ENCODE data around the gene HS3ST6. TPM values are rescaled to one million over a fixed set of nuclear protein-coding genes. Genes with fewer than 3 reads are reported as not detected.

Gene HS3ST6
- total RNA-seq, 1 experiment from 2014 or later, result not detected

- no peak overlapping the region for H3K4me2 ChIP-seq (ENCODE audit: low read length)
- no peak overlapping the region for H2AFZ ChIP-seq (ENCODE audit: low read depth, low read length, poor library complexity, severe bottlenecking)
- no peaks in the 10 kb centered on the region for H3K9me2 ChIP-seq (ENCODE audit: insufficient read depth)
- no peaks in the 10 kb centered on the region for H3K9me3 ChIP-seq (ENCODE audit: control insufficient read depth in 1 of 2, insufficient read depth in 1 of 2, low read depth in 1 of 2, low read length in 2 of 2)
- H3K9ac ChIP-seq (ENCODE audit: low read length), result no peak overlapping the region
- TF ChIP-seq SRF (IDR thresholded peaks at IDR 0.05; ENCODE audit: low read depth) (no peak), CEBPB (IDR thresholded peaks at IDR 0.05; ENCODE audit: low read depth) (no peak), EGR1 (IDR thresholded peaks at IDR 0.05; ENCODE audit: low read depth) (no peak), EZH2 (IDR thresholded peaks at IDR 0.05) (no peak), TCF7L2 (IDR thresholded peaks at IDR 0.05; ENCODE audit: borderline replicate concordance, extremely low read depth, insufficient read depth, insufficient read length) (no peak), CBX3 (IDR thresholded peaks at IDR 0.05; ENCODE audit: low read depth) (no peak), JUND (IDR thresholded peaks at IDR 0.05) (no peak), ZNF274 (IDR thresholded peaks at IDR 0.05; ENCODE audit: low read depth, low read length) (no peak), ZFX (IDR thresholded peaks at IDR 0.05) (no peak), CTCF (IDR thresholded peaks at IDR 0.05 in 2 of 3, conservative IDR thresholded peaks at IDR 0.05 in 1 of 3; ENCODE audit: borderline replicate concordance in 1 of 3, insufficient read depth in 1 of 3, low read depth in 2 of 3, low read length in 2 of 3) (no peak), YY1 (IDR thresholded peaks at IDR 0.05; ENCODE audit: extremely low read depth, insufficient replicate concordance, low read depth, low read length) (no peak), FOSL1 (IDR thresholded peaks at IDR 0.05; ENCODE audit: low read depth) (no peak), SP1 (IDR thresholded peaks at IDR 0.05; ENCODE audit: low read depth) (no peak), ELF1 (IDR thresholded peaks at IDR 0.05; ENCODE audit: borderline replicate concordance, low read depth) (no peak)
- TF ChIP-seq, protein P1, sequence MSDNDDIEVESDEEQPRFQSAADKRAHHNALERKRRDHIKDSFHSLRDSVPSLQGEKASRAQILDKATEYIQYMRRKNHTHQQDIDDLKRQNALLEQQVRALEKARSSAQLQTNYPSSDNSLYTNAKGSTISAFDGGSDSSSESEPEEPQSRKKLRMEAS (IDR thresholded peaks at IDR 0.05), result no peak
- TF ChIP-seq, protein P2, sequence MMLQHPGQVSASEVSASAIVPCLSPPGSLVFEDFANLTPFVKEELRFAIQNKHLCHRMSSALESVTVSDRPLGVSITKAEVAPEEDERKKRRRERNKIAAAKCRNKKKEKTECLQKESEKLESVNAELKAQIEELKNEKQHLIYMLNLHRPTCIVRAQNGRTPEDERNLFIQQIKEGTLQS (IDR thresholded peaks at IDR 0.05), result no peak
- POLR2A ChIA-PET, result no interaction called here
- H3K4me3 ChIP-seq (replicated peaks in 1 of 2; ENCODE audit: low read depth in 1 of 2, low read length in 2 of 2), result no peak overlapping the region
- CTCF ChIA-PET, result no interaction called here
- no peaks in the 10 kb centered on the region for H3K27me3 ChIP-seq (ENCODE audit: insufficient read depth, low read length)
- peaks cover 5 to 6% of the 10 kb centered on the region in 2 experiments; a peak in 3 of 4 replicates for H3K36me3 ChIP-seq (ENCODE audit: control insufficient read depth in 1 of 2, insufficient read depth in 2 of 2, low read length in 2 of 2)
- no peaks in the 10 kb centered on the region for H3K79me2 ChIP-seq (ENCODE audit: insufficient read depth, low read length)
- RAD21 ChIA-PET (ENCODE audit: low non-redundant PET in 1 of 2, low total read pairs in 2 of 2, uncharacterized antibody in 2 of 2, unreplicated experiment in 2 of 2), result no interaction called here
- intact Hi-C loops (cut with micrococcal nuclease), result no loop called here
- H4K20me1 ChIP-seq (ENCODE audit: insufficient read depth), result no peaks in the 10 kb centered on the region
- H3K27ac ChIP-seq (ENCODE audit: low read depth, low read length), result no peak overlapping the region
- DNase-seq (ENCODE audit: low read depth, low spot score) (no peak), ATAC-seq (no peak)
- no TSS peak for BruUV-seq (replicated peaks)
- H3K4me1 ChIP-seq (ENCODE audit: control insufficient read depth in 1 of 2, insufficient read depth in 2 of 2, low read length in 2 of 2), result peaks cover 20 to 29% of the 10 kb centered on the region in 2 experiments
These were observed 20.1 kb upstream of the HS3ST6 start for GRCh38 chr16:1938316-1938715.
